Mesothelial cell of epicardium (in vitro differentiated cells): ENCODE measurements around the gene WFS1. TPM values are rescaled to one million over a fixed set of nuclear protein-coding genes. Genes with fewer than 3 reads are reported as not detected.

Experiments used
- DNase-seq, 2 experiments: peaks; one replicate each; pipeline ENCODE4 v3.0.0; 2021; ENCODE audit warnings: low spot score in 2 of 2; ENCODE audit not compliant: unreplicated experiment in 2 of 2
- H3K27ac Mint-ChIP-seq: 2 replicates; pipeline ENCODE4 v1.8.0; 2021; ENCODE audit warnings: mixed read lengths
- H3K27me3 Mint-ChIP-seq: 2 replicates; pipeline ENCODE4 v1.8.0; 2021; ENCODE audit warnings: low read depth, mixed read lengths
- H3K36me3 Mint-ChIP-seq: 2 replicates; pipeline ENCODE4 v1.8.0; 2021; ENCODE audit warnings: mixed read lengths
- H3K4me1 Mint-ChIP-seq: 2 replicates; pipeline ENCODE4 v1.8.0; 2021; ENCODE audit warnings: mixed read lengths
- H3K4me3 Mint-ChIP-seq: 2 replicates; pipeline ENCODE4 v1.8.0; 2021; ENCODE audit warnings: mild to moderate bottlenecking, moderate library complexity, mixed read lengths
- H3K9me3 Mint-ChIP-seq: 2 replicates; pipeline ENCODE4 v1.8.0; 2021; ENCODE audit warnings: mixed read lengths
- CTCF ChIP-seq: fragments of 200-600 bp; sonication (generic); IDR thresholded peaks from one replicate; pipeline ENCODE4 v1.5.0; 2021; ENCODE audit warnings: antibody characterized with exemption; ENCODE audit not compliant: unreplicated experiment
- total RNA-seq: library from RNA; stranded (reverse); gene quantifications from 3 replicates; pipeline ENCODE4 v1.2.1, GENCODE V29; 2021

The WFS1 gene
- total RNA-seq, 1 donor from 2014 or later: 34.2 TPM

DNA sequence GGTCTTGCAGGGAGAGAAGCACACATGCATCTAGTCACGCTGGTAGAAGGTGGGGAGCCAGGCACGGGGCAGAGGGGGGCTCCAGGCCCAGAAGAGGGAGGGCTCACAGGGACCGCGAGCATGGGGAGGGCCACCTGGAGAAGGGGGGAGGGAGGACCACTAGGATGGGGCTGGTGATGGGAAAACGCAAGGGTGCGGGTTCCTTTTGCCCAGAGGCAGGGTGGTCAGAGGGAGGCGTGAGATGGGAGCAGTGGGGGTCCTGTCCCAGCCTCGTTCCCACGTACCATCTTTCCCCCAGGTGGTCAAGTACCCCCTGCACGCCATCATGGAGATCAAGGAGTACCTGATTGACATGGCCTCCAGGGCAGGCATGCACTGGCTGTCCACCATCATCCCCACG is 30.7 kb downstream of the WFS1 start:
- no peaks in the 10 kb centered on the region for H3K27me3 Mint-ChIP-seq
- no peak for TF ChIP-seq CTCF
- H3K36me3 Mint-ChIP-seq: peaks cover 30% of the 10 kb centered on the region
- no peak overlapping the region for H3K27ac Mint-ChIP-seq
- no peak overlapping the region for H3K4me3 Mint-ChIP-seq
- no peaks in the 10 kb centered on the region for H3K4me1 Mint-ChIP-seq
- no peak for DNase-seq
- H3K9me3 Mint-ChIP-seq: no peaks in the 10 kb centered on the region

DNA sequence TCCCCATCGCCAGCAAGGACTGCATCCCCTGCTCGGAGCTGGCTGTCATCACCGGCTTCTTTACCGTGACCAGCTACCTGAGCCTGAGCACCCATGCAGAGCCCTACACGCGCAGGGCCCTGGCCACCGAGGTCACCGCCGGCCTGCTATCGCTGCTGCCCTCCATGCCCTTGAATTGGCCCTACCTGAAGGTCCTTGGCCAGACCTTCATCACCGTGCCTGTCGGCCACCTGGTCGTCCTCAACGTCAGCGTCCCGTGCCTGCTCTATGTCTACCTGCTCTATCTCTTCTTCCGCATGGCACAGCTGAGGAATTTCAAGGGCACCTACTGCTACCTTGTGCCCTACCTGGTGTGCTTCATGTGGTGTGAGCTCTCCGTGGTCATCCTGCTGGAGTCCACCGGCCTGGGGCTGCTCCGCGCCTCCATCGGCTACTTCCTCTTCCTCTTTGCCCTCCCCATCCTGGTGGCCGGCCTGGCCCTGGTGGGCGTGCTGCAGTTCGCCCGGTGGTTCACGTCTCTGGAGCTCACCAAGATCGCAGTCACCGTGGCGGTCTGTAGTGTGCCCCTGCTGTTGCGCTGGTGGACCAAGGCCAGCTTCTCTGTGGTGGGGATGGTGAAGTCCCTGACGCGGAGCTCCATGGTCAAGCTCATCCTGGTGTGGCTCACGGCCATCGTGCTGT is 31.5 kb downstream of the WFS1 start:
- no peaks in the 10 kb centered on the region for H3K9me3 Mint-ChIP-seq
- no peak overlapping the region for H3K27ac Mint-ChIP-seq
- no peaks in the 10 kb centered on the region for H3K27me3 Mint-ChIP-seq
- DNase-seq: no peak
- no peak for TF ChIP-seq CTCF
- H3K4me1 Mint-ChIP-seq: no peaks in the 10 kb centered on the region
- H3K36me3 Mint-ChIP-seq: peaks cover 28% of the 10 kb centered on the region
- H3K4me3 Mint-ChIP-seq: no peak overlapping the region

DNA sequence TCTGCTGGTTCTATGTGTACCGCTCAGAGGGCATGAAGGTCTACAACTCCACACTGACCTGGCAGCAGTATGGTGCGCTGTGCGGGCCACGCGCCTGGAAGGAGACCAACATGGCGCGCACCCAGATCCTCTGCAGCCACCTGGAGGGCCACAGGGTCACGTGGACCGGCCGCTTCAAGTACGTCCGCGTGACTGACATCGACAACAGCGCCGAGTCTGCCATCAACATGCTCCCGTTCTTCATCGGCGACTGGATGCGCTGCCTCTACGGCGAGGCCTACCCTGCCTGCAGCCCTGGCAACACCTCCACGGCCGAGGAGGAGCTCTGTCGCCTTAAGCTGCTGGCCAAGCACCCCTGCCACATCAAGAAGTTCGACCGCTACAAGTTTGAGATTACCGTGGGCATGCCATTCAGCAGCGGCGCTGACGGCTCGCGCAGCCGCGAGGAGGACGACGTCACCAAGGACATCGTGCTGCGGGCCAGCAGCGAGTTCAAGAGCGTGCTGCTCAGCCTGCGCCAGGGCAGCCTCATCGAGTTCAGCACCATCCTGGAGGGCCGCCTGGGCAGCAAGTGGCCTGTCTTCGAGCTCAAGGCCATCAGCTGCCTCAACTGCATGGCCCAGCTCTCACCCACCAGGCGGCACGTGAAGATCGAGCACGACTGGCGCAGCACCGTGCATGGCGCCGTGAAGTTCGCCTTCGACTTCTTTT is 32.2 kb downstream of the WFS1 start:
- Mint-ChIP-seq H3K4me3 (no peak overlapping the region), H3K27me3 (peaks cover 1% of the 10 kb centered on the region), H3K36me3 (peaks cover 25% of the 10 kb centered on the region), H3K27ac (no peak overlapping the region), H3K4me1 (no peaks in the 10 kb centered on the region), H3K9me3 (no peaks in the 10 kb centered on the region)
- no peak for DNase-seq
- no peak for TF ChIP-seq CTCF

DNA sequence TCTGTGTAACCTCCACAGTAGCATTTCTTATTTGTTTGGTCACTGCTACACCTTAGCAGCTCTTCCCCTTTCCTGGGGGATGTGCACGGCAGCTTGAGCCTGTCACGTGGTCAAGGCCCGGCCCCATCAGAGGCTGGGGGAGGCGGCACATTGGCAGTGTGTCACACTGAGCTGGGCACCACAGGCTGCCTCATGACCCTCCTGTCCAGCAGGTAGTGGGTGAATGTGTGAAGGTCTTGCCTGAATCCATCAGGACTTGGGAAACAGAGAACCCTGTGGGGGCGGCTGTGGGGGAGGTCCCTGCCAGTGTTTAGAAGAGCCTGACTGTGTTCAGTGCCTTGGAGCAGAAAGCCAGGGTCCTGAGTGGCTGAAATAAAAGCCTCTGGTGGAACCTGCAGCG is 33.2 kb downstream of the WFS1 start:
- peaks cover 1% of the 10 kb centered on the region for H3K27me3 Mint-ChIP-seq
- no peak for DNase-seq
- no peak for TF ChIP-seq CTCF
- H3K36me3 Mint-ChIP-seq: peaks cover 21% of the 10 kb centered on the region
- H3K27ac Mint-ChIP-seq: no peak overlapping the region
- H3K4me1 Mint-ChIP-seq: no peaks in the 10 kb centered on the region
- no peak overlapping the region for H3K4me3 Mint-ChIP-seq
- H3K9me3 Mint-ChIP-seq: no peaks in the 10 kb centered on the region

DNA sequence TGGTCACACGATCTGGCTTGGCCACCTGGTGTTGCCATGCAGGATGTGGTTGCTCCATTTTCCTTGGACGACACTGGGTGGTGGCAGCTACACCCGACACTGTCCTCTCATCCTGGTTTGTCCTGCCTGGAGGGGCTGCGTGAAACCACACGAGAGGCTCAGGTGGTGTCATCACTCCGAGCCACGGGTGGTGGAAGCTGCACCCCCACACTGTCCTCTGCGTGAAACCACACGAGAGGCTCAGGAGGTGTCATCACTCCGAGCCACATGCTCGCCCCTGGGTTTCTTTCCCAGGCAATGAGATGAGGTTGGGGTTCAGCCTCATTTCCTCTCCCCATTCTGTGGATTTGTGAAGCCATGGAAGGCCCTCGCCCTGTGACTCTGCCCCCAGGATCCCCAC is 34.3 kb downstream of the WFS1 start:
- no peak for DNase-seq
- H3K27ac Mint-ChIP-seq: no peak overlapping the region
- H3K27me3 Mint-ChIP-seq: peaks cover 5% of the 10 kb centered on the region
- peaks cover 22% of the 10 kb centered on the region for H3K36me3 Mint-ChIP-seq
- H3K4me1 Mint-ChIP-seq: no peaks in the 10 kb centered on the region
- peaks cover 3% of the 10 kb centered on the region for H3K9me3 Mint-ChIP-seq
- no peak overlapping the region for H3K4me3 Mint-ChIP-seq
- TF ChIP-seq CTCF: no peak
